CD4-positive, alpha-beta memory T cell (primary cell): ENCODE results near the gene PTPRA. TPM values are rescaled to one million over a fixed set of nuclear protein-coding genes. Genes with fewer than 3 reads are reported as not detected.

ENCODE experiments used
- CTCF ChIA-PET: fragments of 350-600 bp; sonication (Branson Sonifier 250); formaldehyde crosslinking; loops from one replicate; lab custom pipeline; 2021; ENCODE audit warnings: inconsistent platforms; ENCODE audit not compliant: partially characterized antibody; lab: Charles Lee
- POLR2A ChIA-PET: fragments of 350-600 bp; sonication (Branson Sonifier 250); formaldehyde crosslinking; loops from one replicate; lab custom pipeline; 2021; ENCODE audit not compliant: partially characterized antibody; lab: Charles Lee
- DNase-seq, 5 donors: peaks; one replicate each; pipeline versions ENCODE4 v3.0.0 to v3.0.0-alpha.2; 2020 to 2022; ENCODE audit warnings: mixed read lengths in 1 of 5
- H3K27ac ChIP-seq: one replicate; pipeline ENCODE4 v1.7.0; 2013; ENCODE audit warnings: low read depth, low read length
- H3K27me3 ChIP-seq: 2 replicates; pipeline ENCODE4 v1.7.0; 2013; ENCODE audit warnings: mild to moderate bottlenecking, low read length, moderate library complexity; ENCODE audit not compliant: insufficient read depth
- H3K36me3 ChIP-seq: 2 replicates; pipeline ENCODE4 v1.7.0; 2013; ENCODE audit warnings: mild to moderate bottlenecking, low read length, moderate library complexity; ENCODE audit not compliant: insufficient read depth
- H3K4me1 ChIP-seq: 2 replicates; pipeline ENCODE4 v1.7.0; 2013; ENCODE audit warnings: mild to moderate bottlenecking, low read length, moderate library complexity; ENCODE audit not compliant: insufficient read depth
- H3K4me3 ChIP-seq, 2 donors: one replicate each; pipeline ENCODE4 v1.7.0; 2013; ENCODE audit warnings: low read length in 2 of 2, mild to moderate bottlenecking in 1 of 2
- H3K9me3 ChIP-seq, 2 donors: one replicate each; pipeline ENCODE4 v1.7.0; 2013; ENCODE audit warnings: low read length in 2 of 2, control low read depth in 1 of 2; ENCODE audit not compliant: control insufficient read depth in 1 of 2
- H3K27ac Mint-ChIP-seq, 7 donors: one replicate each; pipeline ENCODE4 v1.8.0; 2020 to 2021; ENCODE audit warnings: mixed read lengths in 7 of 7, mild to moderate bottlenecking in 6 of 7, inconsistent platforms in 3 of 7, moderate library complexity in 3 of 7
- H3K27me3 Mint-ChIP-seq, 2 donors: one replicate each; pipeline ENCODE4 v1.8.0; 2020 to 2021; ENCODE audit warnings: mixed read lengths in 2 of 2
- H3K36me3 Mint-ChIP-seq, 2 donors: one replicate each; pipeline ENCODE4 v1.8.0; 2020 to 2021; ENCODE audit warnings: mixed read lengths in 2 of 2, inconsistent platforms in 1 of 2, mild to moderate bottlenecking in 1 of 2
- H3K4me1 Mint-ChIP-seq, 4 donors: one replicate each; pipeline ENCODE4 v1.8.0; 2020 to 2021; ENCODE audit warnings: mixed read lengths in 4 of 4, mild to moderate bottlenecking in 1 of 4
- H3K4me3 Mint-ChIP-seq, 8 donors: one replicate each; pipeline ENCODE4 v1.8.0; 2020 to 2021; ENCODE audit warnings: mixed read lengths in 8 of 8, mild to moderate bottlenecking in 7 of 8, moderate library complexity in 6 of 8, inconsistent platforms in 3 of 8
- H3K9me3 Mint-ChIP-seq, 8 donors: one replicate each; pipeline ENCODE4 v1.8.0; 2020 to 2021; ENCODE audit warnings: mixed read lengths in 8 of 8, mild to moderate bottlenecking in 5 of 8, inconsistent platforms in 3 of 8, moderate library complexity in 1 of 8
- intact Hi-C: fragments of 100-400 bp; cut with micrococcal nuclease; formaldehyde crosslinking; loops from one replicate; pipeline ENCODE4 v1.15.1; 2023
- polyA plus RNA-seq, 2 donors: library from polyadenylated mRNA; unstranded; fragments of 300-500 nt; fragmentation: Illumina TruSeq; gene quantifications; one replicate each; pipeline ENCODE4 v1.2.3, GENCODE V29; 2021
- total RNA-seq, 2 experiments: library from RNA; stranded (reverse); gene quantifications; one replicate each; pipeline ENCODE4 v1.2.3, GENCODE V29; 2021

The PTPRA gene
- total and polyA plus RNA-seq, 4 experiments from 2014 or later = 24.8 to 87.8 (median 64.7) TPM

DNA sequence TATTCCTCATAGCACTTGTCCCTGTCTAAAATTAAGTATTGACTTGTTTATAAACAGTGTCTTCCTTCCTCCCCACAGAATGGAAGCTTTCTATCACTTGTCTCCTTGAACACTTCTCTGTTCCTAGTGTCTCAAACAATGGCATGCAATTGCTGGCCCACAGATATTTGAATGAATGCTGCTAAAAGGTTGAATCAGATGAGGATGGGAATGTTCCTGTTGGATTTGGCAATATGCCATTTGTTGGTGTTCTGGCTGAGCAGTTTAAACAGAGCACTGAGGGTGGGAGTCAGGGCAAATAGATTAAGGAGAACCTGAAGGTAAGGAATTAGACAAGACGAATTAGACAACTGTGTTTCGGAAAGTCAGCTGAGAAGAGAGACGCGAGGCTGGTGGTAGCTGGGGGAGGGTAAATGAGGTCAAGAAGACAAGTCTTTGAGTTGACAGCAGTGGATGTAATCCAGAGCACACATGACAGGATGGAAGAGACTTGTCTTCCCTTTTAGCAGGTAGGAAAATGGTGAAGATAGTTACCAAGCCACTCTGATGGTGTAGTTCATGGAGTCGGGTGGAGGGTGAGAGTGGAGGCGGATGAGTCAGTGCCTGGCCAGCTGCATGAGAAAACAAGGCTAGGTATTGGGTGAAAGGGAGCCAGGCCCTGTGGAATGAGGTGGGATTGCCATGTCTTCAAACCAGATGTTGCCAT, 111.8 kb downstream of the PTPRA start:
- Histone ChIP-seq H3K36me3 (peaks cover 37% of the 10 kb centered on the region), H3K27me3 (no peaks in the 10 kb centered on the region), H3K9me3 (no peaks in the 10 kb centered on the region), H3K4me3 (no peak overlapping the region), H3K27ac (no peak overlapping the region), H3K4me1 (peaks cover 14% of the 10 kb centered on the region)
- H3K4me3 Mint-ChIP-seq = no peak overlapping the region
- H3K4me1 Mint-ChIP-seq = peaks cover 0 to 6% (median 4%) of the 10 kb centered on the region in 4 donors
- POLR2A ChIA-PET = no interaction called here
- H3K27me3 Mint-ChIP-seq = no peaks in the 10 kb centered on the region
- no peak overlapping the region for H3K27ac Mint-ChIP-seq
- H3K36me3 Mint-ChIP-seq = peaks cover 36 to 41% of the 10 kb centered on the region in 2 donors
- intact Hi-C loops = loop anchor here (5.0 kb wide), 1 partner anchor 298 kb away; no protein-coding TSS in a partner anchor
- CTCF ChIA-PET = interaction anchor here (0.9 to 1.0 kb wide), 2 partner anchors 22 to 241 kb away, joined by 3 read pairs; no protein-coding TSS in a partner anchor
- DNase-seq = no peak
- no peaks in the 10 kb centered on the region for H3K9me3 Mint-ChIP-seq

DNA sequence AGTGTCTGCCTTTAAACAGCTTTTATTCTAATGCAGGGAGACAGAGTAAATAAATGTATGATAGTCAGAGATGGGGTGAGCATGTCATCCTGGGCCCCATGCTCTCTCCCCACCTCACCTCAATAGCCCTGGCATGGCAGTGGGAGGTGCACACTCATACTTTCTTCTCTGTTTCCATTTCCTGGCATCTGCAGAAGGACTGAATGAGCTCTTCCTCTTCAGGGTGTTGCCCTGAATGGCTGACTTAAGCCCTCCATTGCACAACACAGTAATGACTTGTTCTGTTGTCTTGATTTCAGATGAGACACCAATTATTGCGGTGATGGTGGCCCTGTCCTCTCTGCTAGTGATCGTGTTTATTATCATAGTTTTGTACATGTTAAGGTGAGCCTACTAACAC, 113.2 kb downstream of the PTPRA start:
- Mint-ChIP-seq H3K36me3 (peaks cover 42 to 48% of the 10 kb centered on the region in 2 donors), H3K27me3 (no peaks in the 10 kb centered on the region), H3K4me1 (peaks cover 0 to 6% (median 4%) of the 10 kb centered on the region in 4 donors), H3K27ac (peak overlapping the region in 3 of 7 donors; percentile 14 to 77 (median 50)), H3K4me3 (no peak overlapping the region), H3K9me3 (no peaks in the 10 kb centered on the region)
- ChIA-PET CTCF (no interaction called here), POLR2A (no interaction called here)
- Histone ChIP-seq H3K4me1 (peaks cover 14% of the 10 kb centered on the region), H3K27ac (no peak overlapping the region), H3K36me3 (peaks cover 46% of the 10 kb centered on the region), H3K27me3 (no peaks in the 10 kb centered on the region), H3K9me3 (no peaks in the 10 kb centered on the region), H3K4me3 (no peak overlapping the region)
- intact Hi-C loops = no loop called here
- no peak for DNase-seq

DNA sequence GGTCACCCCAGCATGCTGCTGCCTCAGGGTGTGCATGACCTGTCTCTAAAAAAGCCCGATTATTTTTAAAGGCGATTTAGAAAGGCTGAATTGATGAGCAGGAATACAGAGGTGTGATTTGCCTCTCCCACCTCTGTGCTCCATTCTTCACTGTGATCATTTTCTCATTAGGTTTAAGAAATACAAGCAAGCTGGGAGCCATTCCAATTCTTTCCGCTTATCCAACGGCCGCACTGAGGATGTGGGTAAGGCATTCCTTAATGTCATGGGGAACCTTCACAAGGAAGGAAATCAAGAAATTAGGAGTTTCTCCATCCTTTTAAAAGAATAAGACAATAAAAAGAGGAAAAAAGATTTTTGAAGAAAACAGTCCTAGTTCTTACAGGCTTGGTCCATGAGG, 114.6 kb downstream of the PTPRA start:
- Mint-ChIP-seq H3K27me3 (no peaks in the 10 kb centered on the region), H3K4me1 (peaks cover 0 to 2% (median under 1%) of the 10 kb centered on the region in 4 donors), H3K36me3 (peaks cover 47 to 61% of the 10 kb centered on the region in 2 donors), H3K4me3 (no peak overlapping the region), H3K27ac (peak overlapping the region in 2 of 7 donors; percentile 14 to 52), H3K9me3 (no peaks in the 10 kb centered on the region)
- no peaks in the 10 kb centered on the region for H3K9me3 ChIP-seq
- H3K4me3 ChIP-seq = no peak overlapping the region
- peaks cover 56% of the 10 kb centered on the region for H3K36me3 ChIP-seq
- ChIA-PET CTCF (no interaction called here), POLR2A (no interaction called here)
- intact Hi-C loops = no loop called here
- peaks cover 14% of the 10 kb centered on the region for H3K4me1 ChIP-seq
- no peaks in the 10 kb centered on the region for H3K27me3 ChIP-seq
- no peak overlapping the region for H3K27ac ChIP-seq
- no peak for DNase-seq

DNA sequence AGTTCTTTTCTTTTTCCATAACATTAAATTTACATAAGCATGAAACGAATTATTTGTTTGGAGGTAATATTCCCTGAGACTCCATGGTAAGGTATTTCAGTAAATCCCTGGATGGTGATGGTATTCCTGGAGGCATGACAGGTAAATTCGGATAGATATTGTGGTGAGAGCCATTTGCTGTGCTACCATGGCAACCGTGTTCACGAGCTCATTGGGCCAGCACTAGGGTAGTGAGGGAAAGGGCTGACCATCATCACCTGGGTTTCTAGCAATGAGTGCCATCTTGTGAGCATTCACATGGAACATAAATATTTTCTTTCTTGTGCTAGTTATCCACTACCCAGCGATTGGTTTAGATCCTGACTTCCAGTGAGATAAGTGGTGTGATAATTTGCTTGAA, 118.3 kb downstream of the PTPRA start:
- H3K27ac ChIP-seq = no peak overlapping the region
- Mint-ChIP-seq H3K9me3 (no peaks in the 10 kb centered on the region), H3K27me3 (no peaks in the 10 kb centered on the region), H3K4me1 (peaks cover 0 to 1% (median 0%) of the 10 kb centered on the region in 4 donors), H3K27ac (no peak overlapping the region), H3K4me3 (no peak overlapping the region), H3K36me3 (peaks cover 55 to 89% of the 10 kb centered on the region in 2 donors)
- intact Hi-C loops = no loop called here
- no peak overlapping the region for H3K4me3 ChIP-seq
- H3K27me3 ChIP-seq = no peaks in the 10 kb centered on the region
- ChIA-PET CTCF (no interaction called here), POLR2A (interaction anchor here (0.9 kb wide), 1 partner anchor 128 kb away, joined by 3 read pairs; no protein-coding TSS in a partner anchor)
- no peak for DNase-seq
- H3K9me3 ChIP-seq = no peaks in the 10 kb centered on the region
- no peaks in the 10 kb centered on the region for H3K4me1 ChIP-seq
- H3K36me3 ChIP-seq = peaks cover 77% of the 10 kb centered on the region

DNA sequence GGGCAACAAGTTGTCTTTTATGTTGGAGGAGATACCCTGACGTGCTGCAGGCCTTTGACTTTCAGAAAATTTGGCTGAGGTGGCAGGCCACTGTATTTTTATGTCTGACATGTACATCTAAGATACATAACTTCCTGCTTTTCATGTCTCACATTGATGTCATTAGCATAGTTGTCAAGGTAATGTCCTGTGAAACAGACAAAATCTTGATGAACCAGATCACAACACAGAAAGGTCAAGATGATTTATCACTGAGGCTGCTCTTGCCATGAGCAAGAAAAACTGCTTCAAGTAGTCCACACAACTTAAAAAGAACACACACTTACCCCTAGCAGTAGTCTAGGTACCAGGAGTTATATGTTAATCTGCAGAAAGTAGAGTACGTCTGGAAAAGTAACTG, 120.0 kb downstream of the PTPRA start:
- Mint-ChIP-seq H3K4me1 (no peaks in the 10 kb centered on the region), H3K27me3 (no peaks in the 10 kb centered on the region), H3K27ac (peak overlapping the region in 1 of 7 donors; percentile 35), H3K9me3 (no peaks in the 10 kb centered on the region), H3K4me3 (no peak overlapping the region), H3K36me3 (peaks cover 39 to 79% of the 10 kb centered on the region in 2 donors)
- Histone ChIP-seq H3K4me1 (no peaks in the 10 kb centered on the region), H3K27me3 (no peaks in the 10 kb centered on the region), H3K4me3 (no peak overlapping the region), H3K9me3 (no peaks in the 10 kb centered on the region), H3K36me3 (peaks cover 60% of the 10 kb centered on the region), H3K27ac (no peak overlapping the region)
- intact Hi-C loops = no loop called here
- CTCF ChIA-PET = no interaction called here
- POLR2A ChIA-PET = no interaction called here
- no peak for DNase-seq

DNA sequence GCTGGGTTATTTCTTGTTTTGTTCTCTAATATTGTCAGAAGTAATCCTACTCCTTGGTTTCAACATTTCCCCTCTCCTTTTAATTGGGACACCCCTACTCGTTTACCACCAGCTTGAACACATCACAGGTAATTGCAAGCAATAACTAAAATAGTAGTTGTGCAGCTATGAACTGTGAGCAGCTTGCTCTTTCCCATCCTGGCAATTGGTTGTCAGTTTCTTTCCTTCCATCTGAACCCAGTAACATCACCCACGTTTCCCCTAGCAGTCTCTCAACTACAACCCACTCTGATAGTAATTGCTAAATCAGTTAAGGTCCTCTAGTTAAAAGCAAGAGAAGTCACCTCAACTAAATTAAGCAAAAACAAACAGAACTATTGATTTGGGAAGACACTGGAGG, 122.5 kb downstream of the PTPRA start:
- H3K27me3 Mint-ChIP-seq = no peaks in the 10 kb centered on the region
- H3K4me1 Mint-ChIP-seq = peaks cover 0 to 2% (median 0%) of the 10 kb centered on the region in 4 donors
- peaks cover 30 to 63% of the 10 kb centered on the region in 2 donors for H3K36me3 Mint-ChIP-seq
- Histone ChIP-seq H3K36me3 (peaks cover 43% of the 10 kb centered on the region), H3K4me1 (no peaks in the 10 kb centered on the region), H3K4me3 (no peak overlapping the region), H3K9me3 (no peaks in the 10 kb centered on the region), H3K27me3 (no peaks in the 10 kb centered on the region), H3K27ac (no peak overlapping the region)
- intact Hi-C loops = no loop called here
- no peak overlapping the region for H3K4me3 Mint-ChIP-seq
- no peaks in the 10 kb centered on the region for H3K9me3 Mint-ChIP-seq
- no peak for DNase-seq
- CTCF ChIA-PET = interaction anchor here (1.1 kb wide), 1 partner anchor 14 kb away, joined by 3 read pairs; no protein-coding TSS in a partner anchor
- peak overlapping the region in 2 of 7 donors; percentile 1 to 64 for H3K27ac Mint-ChIP-seq
- POLR2A ChIA-PET = no interaction called here

DNA sequence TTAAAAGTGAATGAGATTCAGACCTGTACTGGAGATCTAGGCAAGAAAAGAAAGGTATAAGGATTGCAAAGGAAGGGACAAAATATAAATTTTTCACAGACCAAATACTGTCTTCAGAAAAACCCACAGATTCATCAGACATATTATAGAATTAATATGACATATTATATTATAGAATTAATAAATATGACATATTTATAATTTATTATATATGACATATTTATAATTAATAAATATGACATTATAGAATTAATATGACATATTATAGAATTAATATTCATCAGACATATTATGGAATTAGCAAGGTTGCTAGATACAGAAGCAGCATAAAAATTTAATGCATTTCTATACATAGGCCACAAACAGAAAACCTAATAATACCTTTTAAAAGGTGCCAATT, 125.4 kb downstream of the PTPRA start:
- Mint-ChIP-seq H3K4me1 (peaks cover 0 to 4% (median 2%) of the 10 kb centered on the region in 4 donors), H3K9me3 (no peaks in the 10 kb centered on the region)
- H3K36me3 ChIP-seq = peaks cover 21% of the 10 kb centered on the region

More for the DNA sequence above, 125.4 kb downstream of the PTPRA start:
- H3K9me3 ChIP-seq = no peaks in the 10 kb centered on the region
- Mint-ChIP-seq H3K4me3 (no peak overlapping the region), H3K27me3 (no peaks in the 10 kb centered on the region), H3K27ac (peak overlapping the region in 2 of 7 donors; percentile 3 to 6), H3K36me3 (peaks cover 18 to 43% of the 10 kb centered on the region in 2 donors)
- no peaks in the 10 kb centered on the region for H3K27me3 ChIP-seq
- no peak overlapping the region for H3K4me3 ChIP-seq
- DNase-seq = no peak
- H3K4me1 ChIP-seq = no peaks in the 10 kb centered on the region
- CTCF ChIA-PET = no interaction called here
- intact Hi-C loops = no loop called here
- no peak overlapping the region for H3K27ac ChIP-seq
- POLR2A ChIA-PET = no interaction called here
